GM23248 (cell line): ENCODE measurements around the gene CAV2.

Source experiments
- EZH2 ChIP-seq: fragments of 200-600 bp; sonication (generic); IDR thresholded peaks from 2 replicates; pipeline ENCODE4 v1.6.1; 2018; ENCODE audit warnings: antibody characterized with exemption, mild to moderate bottlenecking; ENCODE audit not compliant: insufficient read depth, poor library complexity, severe bottlenecking
- EZH2phosphoT487 ChIP-seq: fragments of 200-600 bp; sonication (generic); IDR thresholded peaks from 2 replicates; pipeline ENCODE4 v1.6.1; 2018; ENCODE audit warnings: antibody characterized with exemption, moderate library complexity, mild to moderate bottlenecking, low read depth; ENCODE audit not compliant: insufficient read depth

- TF ChIP-seq EZH2phosphoT487 (no peak), EZH2 (no peak)
Observed at GRCh38 chr7:116540743-116541142, 41.2 kb downstream of the CAV2 start.
